A673 (cell line): Measurements from ENCODE around the gene UBE2J2. TPM values are rescaled to one million over a fixed set of nuclear protein-coding genes. Genes with fewer than 3 reads are reported as not detected.
A peak's percentile ranks its signal among the peaks of the same experiment; 100 is the strongest.

Experiments used
- BruUV-seq: library from RNA; stranded (reverse); fragments of 400-500 nt; replicated peaks from 2 replicates; lab custom pipeline; 2021; lab: Mats Ljungman, UMichigan
- CTCF ChIA-PET: fragments of 300-600 bp; sonication (Branson Sonifier 250); formaldehyde crosslinking; loops from one replicate; lab custom pipeline; 2022; ENCODE audit warnings: antibody characterized with exemption; lab: Charles Lee
- POLR2A ChIA-PET: fragments of 300-600 bp; sonication (Branson Sonifier 250); formaldehyde crosslinking; loops from one replicate; lab custom pipeline; 2022; ENCODE audit warnings: antibody characterized with exemption; ENCODE audit not compliant: low non-redundant PET; lab: Charles Lee
- DNase-seq: peaks from one replicate; pipeline ENCODE4 v3.0.0-alpha.2; 2015; ENCODE audit warnings: low spot score
- H3K27ac ChIP-seq: fragments of 200-600 bp; sonication (generic); 2 replicates; pipeline ENCODE4 v1.5.1; 2016; ENCODE audit warnings: mixed run types, low read depth, mild to moderate bottlenecking, mixed read lengths, antibody characterized with exemption, low read length; ENCODE audit not compliant: poor library complexity, severe bottlenecking
- H3K27me3 ChIP-seq: fragments of 200-600 bp; sonication (generic); replicated peaks from 2 replicates; pipeline ENCODE4 v1.6.1; 2017; ENCODE audit warnings: mixed run types, low read depth, mild to moderate bottlenecking, mixed read lengths, antibody characterized with exemption, low read length; ENCODE audit not compliant: insufficient read depth, poor library complexity
- H3K36me3 ChIP-seq: fragments of 200-600 bp; sonication (generic); 2 replicates; pipeline ENCODE4 v1.6.1; 2016; ENCODE audit warnings: mixed run types, mild to moderate bottlenecking, mixed read lengths, antibody characterized with exemption, low read length; ENCODE audit not compliant: insufficient read depth, poor library complexity, severe bottlenecking
- H3K4me1 ChIP-seq: fragments of 200-600 bp; sonication (generic); 2 replicates; pipeline ENCODE4 v1.6.1; 2017; ENCODE audit warnings: mixed run types, mild to moderate bottlenecking, mixed read lengths, antibody characterized with exemption, low read length; ENCODE audit not compliant: insufficient read depth, poor library complexity, severe bottlenecking
- H3K4me3 ChIP-seq: fragments of 200-600 bp; sonication (generic); 2 replicates; pipeline ENCODE4 v1.5.1; 2016; ENCODE audit warnings: low read depth, mixed run types, mild to moderate bottlenecking, mixed read lengths, low read length; ENCODE audit not compliant: poor library complexity, severe bottlenecking
- H3K9me3 ChIP-seq: fragments of 200-600 bp; sonication (generic); 2 replicates; pipeline ENCODE4 v1.6.1; 2016; ENCODE audit warnings: mixed run types, low read depth, mild to moderate bottlenecking, mixed read lengths, antibody characterized with exemption, low read length; ENCODE audit not compliant: poor library complexity, severe bottlenecking
- EZH2 ChIP-seq: fragments of 200-600 bp; sonication (generic); IDR thresholded peaks from 2 replicates; pipeline ENCODE4 v1.6.1; 2017; ENCODE audit warnings: borderline replicate concordance, low read depth, mild to moderate bottlenecking, mixed read lengths, antibody characterized with exemption, low read length; ENCODE audit not compliant: poor library complexity, severe bottlenecking
- intact Hi-C: fragments of 100-400 bp; cut with micrococcal nuclease; formaldehyde crosslinking; loops from one replicate; pipeline ENCODE4 v1.10.0; 2022; ENCODE audit not compliant: unreplicated experiment
- total RNA-seq: library from RNA; stranded (reverse); gene quantifications from 2 replicates; pipeline ENCODE4 v1.2.3, GENCODE V29; 2021
- TF ChIP-seq, protein P1 (sequence below): fragments of 300-800, 200-600 bp; sonication (generic); conservative IDR thresholded peaks from 2 replicates; pipeline ENCODE4 v1.5.1; 2017; ENCODE audit warnings: low read depth, mild to moderate bottlenecking, antibody characterized with exemption, low read length, moderate library complexity, mixed read lengths

Gene UBE2J2
- total RNA-seq, 1 experiment from 2014 or later: 92.8 TPM

DNA sequence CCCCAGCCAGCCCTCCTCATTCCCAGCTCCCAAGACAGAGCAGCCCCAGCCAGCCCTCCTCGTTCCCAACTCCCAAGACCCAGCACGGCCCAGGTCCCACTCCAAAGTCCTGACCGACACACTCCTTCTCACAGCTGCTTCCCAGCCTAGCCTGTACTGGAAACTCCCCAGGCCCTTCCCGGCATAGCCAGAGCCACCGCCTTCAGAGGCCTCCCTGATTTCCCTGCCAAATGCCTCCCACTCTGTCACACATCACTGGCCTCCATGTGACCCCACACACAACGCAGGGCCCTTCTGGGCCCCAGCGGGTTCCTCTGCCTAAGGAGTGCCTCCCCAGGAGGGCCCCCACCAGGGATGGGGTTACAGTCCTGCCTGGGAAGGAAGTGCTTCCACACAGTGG is 2.8 kb downstream of the UBE2J2 start:
- TF ChIP-seq, protein P1, sequence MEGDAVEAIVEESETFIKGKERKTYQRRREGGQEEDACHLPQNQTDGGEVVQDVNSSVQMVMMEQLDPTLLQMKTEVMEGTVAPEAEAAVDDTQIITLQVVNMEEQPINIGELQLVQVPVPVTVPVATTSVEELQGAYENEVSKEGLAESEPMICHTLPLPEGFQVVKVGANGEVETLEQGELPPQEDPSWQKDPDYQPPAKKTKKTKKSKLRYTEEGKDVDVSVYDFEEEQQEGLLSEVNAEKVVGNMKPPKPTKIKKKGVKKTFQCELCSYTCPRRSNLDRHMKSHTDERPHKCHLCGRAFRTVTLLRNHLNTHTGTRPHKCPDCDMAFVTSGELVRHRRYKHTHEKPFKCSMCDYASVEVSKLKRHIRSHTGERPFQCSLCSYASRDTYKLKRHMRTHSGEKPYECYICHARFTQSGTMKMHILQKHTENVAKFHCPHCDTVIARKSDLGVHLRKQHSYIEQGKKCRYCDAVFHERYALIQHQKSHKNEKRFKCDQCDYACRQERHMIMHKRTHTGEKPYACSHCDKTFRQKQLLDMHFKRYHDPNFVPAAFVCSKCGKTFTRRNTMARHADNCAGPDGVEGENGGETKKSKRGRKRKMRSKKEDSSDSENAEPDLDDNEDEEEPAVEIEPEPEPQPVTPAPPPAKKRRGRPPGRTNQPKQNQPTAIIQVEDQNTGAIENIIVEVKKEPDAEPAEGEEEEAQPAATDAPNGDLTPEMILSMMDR: no peak
- TF ChIP-seq EZH2: no peak
- Histone ChIP-seq H3K9me3 (no peaks in the 10 kb centered on the region), H3K27me3 (no peaks in the 10 kb centered on the region), H3K27ac (peak overlapping the region; percentile 37), H3K36me3 (peaks cover 20% of the 10 kb centered on the region), H3K4me3 (no peak overlapping the region), H3K4me1 (peaks cover 8% of the 10 kb centered on the region)
- CTCF ChIA-PET: no interaction called here
- DNase-seq: no peak
- intact Hi-C loops: no loop called here
- no TSS peak for BruUV-seq
- POLR2A ChIA-PET: no interaction called here

DNA sequence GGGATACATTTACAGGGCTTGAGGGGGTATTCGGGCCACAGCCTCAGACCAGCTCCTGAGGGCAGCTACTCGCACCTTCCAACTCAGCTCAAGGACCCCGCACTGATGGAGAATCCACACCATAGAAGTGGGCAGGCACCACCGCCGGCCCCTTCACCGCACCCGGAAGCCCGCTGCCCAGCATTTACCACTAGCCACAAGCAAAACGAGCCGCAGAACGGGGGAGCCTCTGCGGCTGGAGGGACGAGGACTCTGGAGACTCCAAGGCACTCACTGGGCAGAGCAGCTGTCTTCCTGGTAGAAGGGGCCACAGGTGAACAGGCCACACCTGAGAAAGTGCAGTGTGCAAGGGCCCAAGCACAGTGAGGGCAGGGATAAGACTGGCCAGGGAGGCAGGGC is 5.4 kb downstream of the UBE2J2 start:
- no peak for DNase-seq
- CTCF ChIA-PET: no interaction called here
- peaks cover 37% of the 10 kb centered on the region for H3K36me3 ChIP-seq
- TF ChIP-seq EZH2: no peak
- no peaks in the 10 kb centered on the region for H3K27me3 ChIP-seq
- H3K27ac ChIP-seq: no peak overlapping the region
- intact Hi-C loops: no loop called here
- H3K4me3 ChIP-seq: no peak overlapping the region
- no TSS peak for BruUV-seq
- POLR2A ChIA-PET: no interaction called here
- no peaks in the 10 kb centered on the region for H3K9me3 ChIP-seq
- H3K4me1 ChIP-seq: peaks cover 5% of the 10 kb centered on the region

DNA sequence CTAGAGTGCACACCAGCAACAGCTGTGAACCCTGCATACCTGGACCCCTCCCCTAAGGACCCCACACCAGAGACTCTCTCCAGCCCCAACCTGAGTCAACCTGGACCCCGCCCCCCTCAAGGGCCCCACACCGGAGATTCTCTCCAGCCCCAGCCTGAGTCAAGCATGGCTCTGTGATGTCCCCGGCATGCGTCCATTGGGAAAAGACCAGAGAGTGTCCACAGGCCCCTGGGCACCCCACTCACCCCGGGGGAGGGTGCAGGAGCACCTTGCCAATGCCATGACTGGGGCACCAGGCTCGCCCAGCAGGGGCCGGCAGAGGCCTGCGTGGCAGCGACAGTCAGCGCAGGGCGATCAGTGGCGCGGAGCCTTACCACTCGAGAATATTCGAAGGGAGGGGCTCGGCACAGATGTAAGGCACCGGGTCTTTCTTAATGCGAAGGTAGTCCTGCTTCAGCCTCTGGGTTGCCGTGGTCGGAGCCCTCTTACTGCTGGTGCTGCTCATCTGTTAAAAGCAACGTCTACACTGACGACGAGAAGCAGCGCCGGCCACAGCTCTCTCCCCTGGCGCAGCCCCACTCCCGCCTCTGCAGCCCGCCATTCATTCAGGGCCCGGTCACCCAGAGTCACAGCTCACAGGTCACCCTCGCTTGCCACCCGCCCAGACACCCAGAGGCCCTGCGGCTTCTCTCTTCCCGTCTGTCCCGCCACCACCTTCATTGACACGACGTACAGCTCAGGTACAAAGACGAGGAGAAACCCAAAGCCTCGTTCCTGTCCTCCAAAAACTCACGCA is 6.0 kb downstream of the UBE2J2 start:
- Histone ChIP-seq H3K36me3 (peaks cover 43% of the 10 kb centered on the region), H3K27me3 (no peaks in the 10 kb centered on the region), H3K9me3 (no peaks in the 10 kb centered on the region), H3K4me1 (peaks cover 5% of the 10 kb centered on the region), H3K27ac (no peak overlapping the region), H3K4me3 (no peak overlapping the region)
- no peak for DNase-seq
- POLR2A ChIA-PET: no interaction called here
- intact Hi-C loops: no loop called here
- no TSS peak for BruUV-seq
- CTCF ChIA-PET: no interaction called here
- TF ChIP-seq, protein P1: no peak
- TF ChIP-seq EZH2: no peak
